Neural progenitor cell (in vitro differentiated cells): ENCODE data around the gene SLC28A3. TPM values are rescaled to one million over a fixed set of nuclear protein-coding genes. Genes with fewer than 3 reads are reported as not detected.

Experiments
- DNase-seq: peaks from one replicate; pipeline ENCODE4 v3.0.0-alpha.2; 2016; ENCODE audit warnings: low spot score
- H2AFZ ChIP-seq: fragments of 200-600 bp; sonication (generic); replicated peaks from 2 replicates; pipeline ENCODE4 v1.6.1; 2016; ENCODE audit warnings: antibody characterized with exemption
- H3F3A ChIP-seq: fragments of 200-600 bp; sonication (generic); 2 replicates; pipeline ENCODE4 v1.6.1; 2016; ENCODE audit warnings: antibody characterized with exemption, low read depth
- H3K27ac ChIP-seq: fragments of 200-600 bp; sonication (generic); 2 replicates; pipeline ENCODE4 v1.5.1; 2016; ENCODE audit warnings: mild to moderate bottlenecking
- H3K27me3 ChIP-seq: fragments of 200-600 bp; sonication (generic); 2 replicates; pipeline ENCODE4 v1.6.1; 2016; ENCODE audit warnings: mild to moderate bottlenecking, moderate library complexity
- H3K36me3 ChIP-seq: fragments of 200-600 bp; sonication (generic); 2 replicates; pipeline ENCODE4 v1.5.1; 2016
- H3K4me1 ChIP-seq: fragments of 200-600 bp; sonication (generic); 2 replicates; pipeline ENCODE4 v1.6.1; 2016; ENCODE audit warnings: mixed run types
- H3K4me2 ChIP-seq: fragments of 200-600 bp; sonication (generic); 2 replicates; pipeline ENCODE4 v1.6.1; 2016
- H3K4me3 ChIP-seq: fragments of 200-600 bp; sonication (generic); 2 replicates; pipeline ENCODE4 v1.5.1; 2016
- H3K79me2 ChIP-seq: fragments of 200-600 bp; sonication (generic); 2 replicates; pipeline ENCODE4 v1.6.1; 2016; ENCODE audit warnings: low read depth
- H3K9ac ChIP-seq: fragments of 200-600 bp; sonication (generic); 2 replicates; pipeline ENCODE4 v1.6.1; 2016
- H3K9me3 ChIP-seq: fragments of 200-600 bp; sonication (generic); 2 replicates; pipeline ENCODE4 v1.5.1; 2016; ENCODE audit warnings: low read depth
- H4K20me1 ChIP-seq: fragments of 200-600 bp; sonication (generic); 2 replicates; pipeline ENCODE4 v1.6.1; 2016; ENCODE audit warnings: low read depth
- H3K27ac Mint-ChIP-seq: 3 replicates; pipeline ENCODE4 v1.8.0; 2021; ENCODE audit warnings: mixed read lengths
- H3K27me3 Mint-ChIP-seq: 2 replicates; pipeline ENCODE4 v1.8.0; 2022; ENCODE audit warnings: low read depth, mild to moderate bottlenecking, inconsistent platforms, moderate library complexity, mixed read lengths; ENCODE audit not compliant: insufficient read depth
- H3K36me3 Mint-ChIP-seq: 3 replicates; pipeline ENCODE4 v1.8.0; 2021; ENCODE audit warnings: mixed read lengths
- H3K4me1 Mint-ChIP-seq: 3 replicates; pipeline ENCODE4 v1.8.0; 2021; ENCODE audit warnings: mixed read lengths
- H3K4me3 Mint-ChIP-seq: 3 replicates; pipeline ENCODE4 v1.8.0; 2021; ENCODE audit warnings: mild to moderate bottlenecking, moderate library complexity, mixed read lengths
- H3K9me3 Mint-ChIP-seq: 3 replicates; pipeline ENCODE4 v1.8.0; 2020; ENCODE audit warnings: mixed read lengths
- EZH2 ChIP-seq: fragments of 200-600 bp; sonication (generic); IDR thresholded peaks from 2 replicates; pipeline ENCODE4 v1.6.1; 2017; ENCODE audit warnings: antibody characterized with exemption, mild to moderate bottlenecking, moderate library complexity
- EZH2phosphoT487 ChIP-seq: fragments of 200-600 bp; sonication (generic); IDR thresholded peaks from 2 replicates; pipeline ENCODE4 v1.6.1; 2017; ENCODE audit warnings: antibody characterized with exemption
- total RNA-seq: library from RNA; depleted of rRNA; stranded (reverse); fragments of >200 nt; gene quantifications from 2 replicates; pipeline ENCODE4 v1.2.3, GENCODE V29; 2015; ENCODE audit warnings: low replicate concordance
- TF ChIP-seq, protein P1 (sequence below): fragments of 200-600 bp; sonication (generic); IDR thresholded peaks from 2 replicates; pipeline ENCODE4 v1.5.1; 2017; ENCODE audit warnings: antibody characterized with exemption, mild to moderate bottlenecking

Gene SLC28A3
- total RNA-seq, 1 donor from 2014 or later, result not detected

- peaks cover 4% of the 10 kb centered on the region for H3K4me1 Mint-ChIP-seq
- no peak overlapping the region for H3K27ac Mint-ChIP-seq
- no peaks in the 10 kb centered on the region for H4K20me1 ChIP-seq
- H3K9me3 Mint-ChIP-seq, result no peaks in the 10 kb centered on the region
- H3K9me3 ChIP-seq, result no peaks in the 10 kb centered on the region
- H3K9ac ChIP-seq, result no peak overlapping the region
- H3K79me2 ChIP-seq, result no peaks in the 10 kb centered on the region
- H3K4me3 Mint-ChIP-seq, result no peak overlapping the region
- no peaks in the 10 kb centered on the region for H3K36me3 Mint-ChIP-seq
- H3K27me3 Mint-ChIP-seq, result peaks cover 2% of the 10 kb centered on the region
- H3K36me3 ChIP-seq, result no peaks in the 10 kb centered on the region
- TF ChIP-seq EZH2phosphoT487 (no peak), EZH2 (no peak)
- TF ChIP-seq, protein P1, sequence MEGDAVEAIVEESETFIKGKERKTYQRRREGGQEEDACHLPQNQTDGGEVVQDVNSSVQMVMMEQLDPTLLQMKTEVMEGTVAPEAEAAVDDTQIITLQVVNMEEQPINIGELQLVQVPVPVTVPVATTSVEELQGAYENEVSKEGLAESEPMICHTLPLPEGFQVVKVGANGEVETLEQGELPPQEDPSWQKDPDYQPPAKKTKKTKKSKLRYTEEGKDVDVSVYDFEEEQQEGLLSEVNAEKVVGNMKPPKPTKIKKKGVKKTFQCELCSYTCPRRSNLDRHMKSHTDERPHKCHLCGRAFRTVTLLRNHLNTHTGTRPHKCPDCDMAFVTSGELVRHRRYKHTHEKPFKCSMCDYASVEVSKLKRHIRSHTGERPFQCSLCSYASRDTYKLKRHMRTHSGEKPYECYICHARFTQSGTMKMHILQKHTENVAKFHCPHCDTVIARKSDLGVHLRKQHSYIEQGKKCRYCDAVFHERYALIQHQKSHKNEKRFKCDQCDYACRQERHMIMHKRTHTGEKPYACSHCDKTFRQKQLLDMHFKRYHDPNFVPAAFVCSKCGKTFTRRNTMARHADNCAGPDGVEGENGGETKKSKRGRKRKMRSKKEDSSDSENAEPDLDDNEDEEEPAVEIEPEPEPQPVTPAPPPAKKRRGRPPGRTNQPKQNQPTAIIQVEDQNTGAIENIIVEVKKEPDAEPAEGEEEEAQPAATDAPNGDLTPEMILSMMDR, result no peak
- H2AFZ ChIP-seq, result no peak overlapping the region
- H3K4me1 ChIP-seq, result peaks cover 5% of the 10 kb centered on the region
- H3F3A ChIP-seq, result no peaks in the 10 kb centered on the region
- H3K4me3 ChIP-seq, result no peak overlapping the region
- no peak for DNase-seq
- no peak overlapping the region for H3K4me2 ChIP-seq
- H3K27me3 ChIP-seq, result no peaks in the 10 kb centered on the region
- H3K27ac ChIP-seq, result no peak overlapping the region
Measured at GRCh38 chr9:84385386-84386040, 45.0 kb upstream of the SLC28A3 start.

DNA sequence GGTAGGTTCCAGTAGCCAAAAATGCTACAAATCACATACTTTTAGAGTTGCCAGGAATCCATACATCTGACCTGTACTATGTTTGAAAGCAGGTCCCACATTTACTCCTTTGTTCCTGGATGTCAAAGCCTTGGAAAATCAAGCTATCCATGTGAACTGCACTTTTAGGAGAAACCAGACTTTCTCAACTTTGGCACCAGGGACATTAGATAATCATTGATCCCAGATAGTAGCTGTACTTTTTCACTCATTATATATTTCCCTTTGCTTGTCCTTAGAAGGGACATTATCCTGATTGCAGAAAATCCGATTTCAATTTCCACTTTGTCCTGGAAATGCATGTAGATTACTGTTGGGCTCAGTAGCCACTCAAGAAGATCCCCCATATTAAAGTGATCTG lies 44.1 kb upstream of the SLC28A3 start:
- H3K4me1 Mint-ChIP-seq, result no peaks in the 10 kb centered on the region
- H3K27me3 ChIP-seq, result no peaks in the 10 kb centered on the region
- H3K4me2 ChIP-seq, result no peak overlapping the region
- no peaks in the 10 kb centered on the region for H3K36me3 ChIP-seq
- TF ChIP-seq, protein P1, result no peak
- no peak for TF ChIP-seq EZH2phosphoT487
- TF ChIP-seq EZH2, result no peak
- H3F3A ChIP-seq, result no peaks in the 10 kb centered on the region
- no peak overlapping the region for H3K4me3 ChIP-seq
- H3K79me2 ChIP-seq, result no peaks in the 10 kb centered on the region
- H3K4me3 Mint-ChIP-seq, result no peak overlapping the region
- no peaks in the 10 kb centered on the region for H3K36me3 Mint-ChIP-seq
- H3K9me3 Mint-ChIP-seq, result no peaks in the 10 kb centered on the region
- H3K27ac ChIP-seq, result no peak overlapping the region
- DNase-seq, result no peak
- H3K4me1 ChIP-seq, result peaks cover 5% of the 10 kb centered on the region
- no peak overlapping the region for H2AFZ ChIP-seq
- H3K9ac ChIP-seq, result no peak overlapping the region
- no peaks in the 10 kb centered on the region for H4K20me1 ChIP-seq
- no peak overlapping the region for H3K27ac Mint-ChIP-seq
- H3K9me3 ChIP-seq, result no peaks in the 10 kb centered on the region
- H3K27me3 Mint-ChIP-seq, result peaks cover 2% of the 10 kb centered on the region

DNA sequence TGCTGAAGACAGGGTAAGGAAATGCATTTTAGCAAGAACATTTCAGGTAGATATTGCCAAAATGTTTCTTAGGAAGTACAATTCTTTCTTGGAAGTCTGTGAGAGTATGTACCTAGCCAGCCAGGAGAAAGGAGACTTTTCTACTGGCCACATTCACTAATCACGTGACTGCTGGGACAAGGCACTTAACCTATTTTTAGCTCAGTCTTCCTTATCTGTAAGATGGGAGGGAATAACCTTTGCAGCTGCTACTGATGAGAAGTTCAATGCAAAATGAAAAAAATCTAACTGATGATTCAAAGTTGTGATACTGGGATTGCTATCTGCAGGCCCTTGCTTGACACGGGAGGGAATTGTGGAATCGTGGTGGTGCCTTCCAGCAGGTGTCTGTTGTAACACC lies 42.6 kb upstream of the SLC28A3 start:
- H3K36me3 ChIP-seq, result no peaks in the 10 kb centered on the region
- no peaks in the 10 kb centered on the region for H3K4me1 Mint-ChIP-seq
- no peak overlapping the region for H3K4me3 Mint-ChIP-seq
- H2AFZ ChIP-seq, result no peak overlapping the region
- no peak overlapping the region for H3K4me3 ChIP-seq
- H3K9me3 Mint-ChIP-seq, result no peaks in the 10 kb centered on the region
- H3K27ac Mint-ChIP-seq, result no peak overlapping the region
- DNase-seq, result no peak
- H3K79me2 ChIP-seq, result no peaks in the 10 kb centered on the region
- H3K27ac ChIP-seq, result no peak overlapping the region
- H3K27me3 ChIP-seq, result no peaks in the 10 kb centered on the region
- TF ChIP-seq, protein P1, result no peak
- no peak for TF ChIP-seq EZH2
- TF ChIP-seq EZH2phosphoT487, result no peak
- no peaks in the 10 kb centered on the region for H3K36me3 Mint-ChIP-seq
- no peaks in the 10 kb centered on the region for H3F3A ChIP-seq
- no peak overlapping the region for H3K9ac ChIP-seq
- H3K9me3 ChIP-seq, result no peaks in the 10 kb centered on the region
- no peak overlapping the region for H3K4me2 ChIP-seq
- peaks cover 5% of the 10 kb centered on the region for H3K4me1 ChIP-seq
- H4K20me1 ChIP-seq, result no peaks in the 10 kb centered on the region
- peaks cover 4% of the 10 kb centered on the region for H3K27me3 Mint-ChIP-seq
